Measurements from ENCODE around the gene ROR1. TPM values are rescaled to one million over a fixed set of nuclear protein-coding genes. Genes with fewer than 3 reads are reported as not detected.

ROR1 gene
- total and polyA plus RNA-seq, 4 experiments from 2014 or later: not detected

DNA sequence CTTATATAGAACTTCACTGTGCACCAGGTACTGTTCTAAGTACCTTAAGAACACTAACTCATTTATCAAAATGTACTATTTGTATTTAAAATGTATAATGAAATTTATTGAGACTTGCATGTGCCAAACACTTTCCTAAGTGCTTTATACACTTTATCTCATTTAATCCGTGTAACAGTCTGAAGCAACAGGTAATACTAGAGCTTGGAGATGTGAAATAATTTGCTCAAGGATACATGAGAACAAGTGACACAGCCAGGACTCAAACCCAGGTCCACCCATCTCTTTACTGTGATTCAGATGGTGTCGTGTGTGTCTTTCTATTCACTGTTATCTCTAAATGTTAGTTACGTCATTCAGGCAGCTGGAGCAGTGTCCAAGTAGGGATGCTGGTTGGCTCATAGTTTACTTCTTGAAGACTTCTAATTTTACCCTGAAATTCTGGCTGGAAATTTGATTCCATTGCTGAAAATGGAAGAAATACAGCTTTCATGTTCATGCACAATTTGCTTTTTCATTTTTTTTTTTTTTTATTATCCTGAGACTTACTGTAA, 259.9 kb downstream of the ROR1 start:
- Histone ChIP-seq H3K9me3 (ENCODE audit: control insufficient read depth in 1 of 2, low read length in 2 of 2) (no peaks in the 10 kb centered on the region), H3K27me3 (ENCODE audit: insufficient read depth, low read length) (no peaks in the 10 kb centered on the region), H3K36me3 (ENCODE audit: insufficient read depth, low read length) (no peaks in the 10 kb centered on the region), H3K4me3 (ENCODE audit: low read length in 2 of 2) (no peak overlapping the region), H3K27ac (ENCODE audit: low read depth, low read length) (no peak overlapping the region), H3K4me1 (ENCODE audit: insufficient read depth, low read length) (no peaks in the 10 kb centered on the region)
- no peak overlapping the region for H3K27ac Mint-ChIP-seq
- intact Hi-C loops (cut with micrococcal nuclease): no loop called here
- peaks cover 0 to 3% (median 0%) of the 10 kb centered on the region in 8 donors for H3K9me3 Mint-ChIP-seq
- H3K4me3 Mint-ChIP-seq: no peak overlapping the region
- CTCF ChIA-PET (ENCODE audit: partially characterized antibody): no interaction called here
- DNase-seq: no peak
- H3K36me3 Mint-ChIP-seq: no peaks in the 10 kb centered on the region
- H3K27me3 Mint-ChIP-seq: peaks cover 5 to 6% of the 10 kb centered on the region in 2 donors
- POLR2A ChIA-PET (ENCODE audit: partially characterized antibody): no interaction called here
- H3K4me1 Mint-ChIP-seq: no peaks in the 10 kb centered on the region

DNA sequence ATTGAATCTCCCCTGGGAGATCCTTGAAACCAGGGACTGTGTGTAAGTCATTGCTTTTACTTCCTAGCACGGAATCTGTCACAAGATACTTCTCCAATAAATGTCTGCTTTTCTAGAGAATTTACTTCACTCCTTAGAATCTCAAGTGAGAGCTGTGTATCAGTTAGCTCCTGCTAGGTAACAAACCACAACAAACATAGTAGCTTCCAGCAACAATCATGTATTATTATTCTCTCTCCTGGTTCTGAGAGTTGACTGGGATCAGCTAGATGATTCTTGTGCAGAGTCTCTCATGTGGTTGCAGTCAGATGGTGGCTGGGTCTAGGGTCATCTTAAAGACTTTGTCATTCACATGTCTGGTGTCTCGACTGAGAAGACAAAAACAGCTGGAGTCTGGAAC, 262.7 kb downstream of the ROR1 start:
- DNase-seq: no peak
- Histone ChIP-seq H3K4me3 (ENCODE audit: low read length in 2 of 2) (no peak overlapping the region), H3K4me1 (ENCODE audit: insufficient read depth, low read length) (no peaks in the 10 kb centered on the region), H3K27ac (ENCODE audit: low read depth, low read length) (no peak overlapping the region), H3K27me3 (ENCODE audit: insufficient read depth, low read length) (no peaks in the 10 kb centered on the region), H3K9me3 (ENCODE audit: control insufficient read depth in 1 of 2, low read length in 2 of 2) (no peaks in the 10 kb centered on the region), H3K36me3 (ENCODE audit: insufficient read depth, low read length) (no peaks in the 10 kb centered on the region)
- intact Hi-C loops (cut with micrococcal nuclease): no loop called here
- H3K36me3 Mint-ChIP-seq: no peaks in the 10 kb centered on the region
- H3K9me3 Mint-ChIP-seq: peaks cover 0 to 2% (median 0%) of the 10 kb centered on the region in 8 donors
- CTCF ChIA-PET (ENCODE audit: partially characterized antibody): no interaction called here
- H3K4me3 Mint-ChIP-seq: no peak overlapping the region
- POLR2A ChIA-PET (ENCODE audit: partially characterized antibody): no interaction called here
- no peak overlapping the region for H3K27ac Mint-ChIP-seq
- peaks cover 5 to 6% of the 10 kb centered on the region in 2 donors for H3K27me3 Mint-ChIP-seq
- H3K4me1 Mint-ChIP-seq: no peaks in the 10 kb centered on the region

- POLR2A ChIA-PET (ENCODE audit: partially characterized antibody): no interaction called here
- Histone ChIP-seq H3K4me1 (ENCODE audit: insufficient read depth, low read length) (no peaks in the 10 kb centered on the region), H3K4me3 (ENCODE audit: low read length in 2 of 2) (no peak overlapping the region)
These were observed 264.3 kb downstream of the ROR1 start for GRCh38 chr1:64038119-64038518.

DNA sequence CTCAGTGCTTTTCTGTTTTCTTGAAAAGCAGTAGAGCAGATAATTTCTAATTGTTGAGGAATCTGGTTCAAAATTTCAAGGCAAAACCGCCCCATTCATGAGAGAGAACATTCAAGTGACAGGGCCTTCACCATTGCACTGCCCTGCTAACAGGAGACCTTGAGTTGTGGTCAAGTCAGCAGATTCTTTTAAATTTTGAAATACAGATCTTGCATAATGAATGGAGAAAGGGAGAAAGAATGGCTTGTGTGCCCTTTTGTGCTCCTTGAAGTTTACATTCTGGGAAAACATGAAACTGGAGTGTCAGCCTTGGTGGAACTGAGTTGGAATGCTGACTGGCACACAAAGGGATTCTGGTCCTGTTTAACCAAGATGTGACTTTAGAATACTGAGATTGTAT, 265.1 kb downstream of the ROR1 start:
- intact Hi-C loops (cut with micrococcal nuclease): no loop called here
- H3K9me3 Mint-ChIP-seq: peaks cover 0 to 2% (median 0%) of the 10 kb centered on the region in 8 donors
- H3K27ac ChIP-seq (ENCODE audit: low read depth, low read length): no peak overlapping the region
- no peak for DNase-seq
- H3K36me3 Mint-ChIP-seq: no peaks in the 10 kb centered on the region
- H3K27ac Mint-ChIP-seq: no peak overlapping the region
- no peaks in the 10 kb centered on the region for H3K4me1 ChIP-seq (ENCODE audit: insufficient read depth, low read length)
- ChIA-PET POLR2A (ENCODE audit: partially characterized antibody) (no interaction called here), CTCF (ENCODE audit: partially characterized antibody) (no interaction called here)
- no peak overlapping the region for H3K4me3 Mint-ChIP-seq
- peaks cover 5 to 8% of the 10 kb centered on the region in 2 donors for H3K27me3 Mint-ChIP-seq
- H3K4me3 ChIP-seq (ENCODE audit: low read length in 2 of 2): no peak overlapping the region
- no peaks in the 10 kb centered on the region for H3K4me1 Mint-ChIP-seq
- no peaks in the 10 kb centered on the region for H3K27me3 ChIP-seq (ENCODE audit: insufficient read depth, low read length)
- no peaks in the 10 kb centered on the region for H3K9me3 ChIP-seq (ENCODE audit: control insufficient read depth in 1 of 2, low read length in 2 of 2)
- no peaks in the 10 kb centered on the region for H3K36me3 ChIP-seq (ENCODE audit: insufficient read depth, low read length)

More at GRCh38 chr1:64038119-64038518, 264.3 kb downstream of the ROR1 start:
- no peak for DNase-seq
- Mint-ChIP-seq H3K27ac (no peak overlapping the region), H3K4me3 (no peak overlapping the region), H3K9me3 (peaks cover 0 to 2% (median 0%) of the 10 kb centered on the region in 8 donors), H3K27me3 (peaks cover 5 to 8% of the 10 kb centered on the region in 2 donors), H3K36me3 (no peaks in the 10 kb centered on the region), H3K4me1 (no peaks in the 10 kb centered on the region)
- intact Hi-C loops (cut with micrococcal nuclease): no loop called here
- CTCF ChIA-PET (ENCODE audit: partially characterized antibody): no interaction called here
- H3K9me3 ChIP-seq (ENCODE audit: control insufficient read depth in 1 of 2, low read length in 2 of 2): no peaks in the 10 kb centered on the region
- no peaks in the 10 kb centered on the region for H3K27me3 ChIP-seq (ENCODE audit: insufficient read depth, low read length)
- no peaks in the 10 kb centered on the region for H3K36me3 ChIP-seq (ENCODE audit: insufficient read depth, low read length)
- H3K27ac ChIP-seq (ENCODE audit: low read depth, low read length): no peak overlapping the region

GRCh38 chr1:64039390-64039926, 265.6 kb downstream of the ROR1 start:
- Histone ChIP-seq H3K27me3 (ENCODE audit: insufficient read depth, low read length) (no peaks in the 10 kb centered on the region), H3K4me1 (ENCODE audit: insufficient read depth, low read length) (no peaks in the 10 kb centered on the region), H3K9me3 (ENCODE audit: control insufficient read depth in 1 of 2, low read length in 2 of 2) (no peaks in the 10 kb centered on the region), H3K27ac (ENCODE audit: low read depth, low read length) (no peak overlapping the region), H3K4me3 (ENCODE audit: low read length in 2 of 2) (no peak overlapping the region), H3K36me3 (ENCODE audit: insufficient read depth, low read length) (no peaks in the 10 kb centered on the region)
- POLR2A ChIA-PET (ENCODE audit: partially characterized antibody): no interaction called here
- Mint-ChIP-seq H3K27ac (no peak overlapping the region), H3K9me3 (peaks cover 0 to 2% (median 0%) of the 10 kb centered on the region in 8 donors), H3K36me3 (no peaks in the 10 kb centered on the region), H3K4me1 (no peaks in the 10 kb centered on the region), H3K4me3 (no peak overlapping the region), H3K27me3 (peaks cover 5 to 8% of the 10 kb centered on the region in 2 donors)
- CTCF ChIA-PET (ENCODE audit: partially characterized antibody): no interaction called here
- DNase-seq: no peak
- intact Hi-C loops (cut with micrococcal nuclease): no loop called here

GRCh38 chr1:64041371-64042131, 267.7 kb downstream of the ROR1 start:
- H3K9me3 ChIP-seq (ENCODE audit: control insufficient read depth in 1 of 2, low read length in 2 of 2): no peaks in the 10 kb centered on the region
- H3K4me1 ChIP-seq (ENCODE audit: insufficient read depth, low read length): no peaks in the 10 kb centered on the region
- no peak overlapping the region for H3K27ac ChIP-seq (ENCODE audit: low read depth, low read length)
- H3K4me3 Mint-ChIP-seq: no peak overlapping the region
- H3K27ac Mint-ChIP-seq: no peak overlapping the region
- H3K36me3 ChIP-seq (ENCODE audit: insufficient read depth, low read length): no peaks in the 10 kb centered on the region
- intact Hi-C loops (cut with micrococcal nuclease): no loop called here
- H3K4me1 Mint-ChIP-seq: no peaks in the 10 kb centered on the region
- POLR2A ChIA-PET (ENCODE audit: partially characterized antibody): no interaction called here
- no peak overlapping the region for H3K4me3 ChIP-seq (ENCODE audit: low read length in 2 of 2)
- CTCF ChIA-PET (ENCODE audit: partially characterized antibody): no interaction called here
- H3K36me3 Mint-ChIP-seq: no peaks in the 10 kb centered on the region
- DNase-seq: no peak
- H3K27me3 Mint-ChIP-seq: peaks cover 2 to 4% of the 10 kb centered on the region in 2 donors
- H3K27me3 ChIP-seq (ENCODE audit: insufficient read depth, low read length): no peaks in the 10 kb centered on the region
- peaks cover 0 to 1% (median 0%) of the 10 kb centered on the region in 8 donors for H3K9me3 Mint-ChIP-seq

- Mint-ChIP-seq H3K27ac (no peak overlapping the region), H3K4me1 (no peaks in the 10 kb centered on the region), H3K27me3 (peaks cover 2 to 4% of the 10 kb centered on the region in 2 donors), H3K36me3 (no peaks in the 10 kb centered on the region), H3K9me3 (peaks cover 0 to 1% (median 0%) of the 10 kb centered on the region in 8 donors), H3K4me3 (no peak overlapping the region)
- ChIA-PET CTCF (ENCODE audit: partially characterized antibody) (no interaction called here), POLR2A (ENCODE audit: partially characterized antibody) (no interaction called here)
- no peak overlapping the region for H3K4me3 ChIP-seq (ENCODE audit: low read length in 2 of 2)
- intact Hi-C loops (cut with micrococcal nuclease): no loop called here
- H3K27ac ChIP-seq (ENCODE audit: low read depth, low read length): no peak overlapping the region
- no peaks in the 10 kb centered on the region for H3K27me3 ChIP-seq (ENCODE audit: insufficient read depth, low read length)
- H3K4me1 ChIP-seq (ENCODE audit: insufficient read depth, low read length): no peaks in the 10 kb centered on the region
- DNase-seq: no peak
- no peaks in the 10 kb centered on the region for H3K9me3 ChIP-seq (ENCODE audit: control insufficient read depth in 1 of 2, low read length in 2 of 2)
- no peaks in the 10 kb centered on the region for H3K36me3 ChIP-seq (ENCODE audit: insufficient read depth, low read length)
These were observed 268.7 kb downstream of the ROR1 start for GRCh38 chr1:64042331-64043100.

All from CD4-positive, alpha-beta memory T cell (primary cell).